AG09309 (cell line): ENCODE results near the gene LRRC4B.

Source experiments
- DNase-seq: peaks from one replicate; pipeline ENCODE4 v3.0.0-alpha.2; 2010; ENCODE audit warnings: low read depth
- H3K4me3 ChIP-seq: 2 replicates; pipeline ENCODE4 v1.5.1; 2011; ENCODE audit warnings: mild to moderate bottlenecking, low read depth, low read length, moderate library complexity; ENCODE audit not compliant: control insufficient read depth
- TF ChIP-seq, protein P1 (sequence below): IDR thresholded peaks from 2 replicates; pipeline ENCODE4 v1.5.1; 2011; ENCODE audit warnings: mild to moderate bottlenecking, low read depth, low read length, inconsistent platforms; ENCODE audit not compliant: insufficient read depth, control insufficient read depth; ENCODE audit errors: missing control alignments

The LRRC4B gene

DNA sequence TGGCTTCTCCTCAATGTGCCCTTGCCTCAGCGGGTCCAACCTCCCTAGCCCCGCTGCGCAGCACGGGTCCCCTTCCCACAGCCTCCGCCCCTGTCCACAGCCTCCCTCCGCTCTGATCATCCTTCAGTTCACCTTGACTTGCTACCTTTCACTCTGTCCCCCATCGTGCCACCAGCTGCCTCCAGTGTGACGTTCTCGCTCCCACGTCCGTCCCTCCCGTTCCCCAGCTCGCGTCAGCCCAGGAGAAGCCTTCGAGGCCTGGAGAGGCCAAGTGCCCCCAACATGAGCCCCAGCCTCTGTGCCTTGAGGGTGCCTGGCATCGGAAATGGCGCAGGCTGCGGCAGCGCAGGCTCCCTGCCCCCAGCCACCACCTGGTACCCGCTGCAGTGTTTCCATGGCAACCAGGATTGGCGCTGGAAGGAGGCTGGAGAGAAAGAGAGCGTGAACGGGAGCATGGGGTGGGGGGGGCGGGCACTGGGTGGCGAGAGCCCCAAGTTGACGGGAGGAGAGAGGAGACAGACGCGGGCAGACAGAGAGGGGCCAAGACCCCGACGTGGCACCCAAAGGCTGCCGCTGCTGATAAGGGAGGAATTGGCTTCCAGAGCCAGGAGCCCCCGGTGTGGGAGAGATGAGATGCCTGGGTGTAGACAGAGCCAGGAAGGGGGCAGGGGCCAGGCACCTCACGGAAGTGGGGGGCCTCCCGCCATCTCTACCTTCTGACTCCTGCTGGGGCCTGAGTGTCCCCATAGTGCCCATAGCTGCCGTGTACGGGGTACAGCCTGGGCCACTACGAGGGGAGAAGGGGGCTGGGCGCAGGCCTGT is 53.7 kb downstream of the LRRC4B start:
- TF ChIP-seq, protein P1, sequence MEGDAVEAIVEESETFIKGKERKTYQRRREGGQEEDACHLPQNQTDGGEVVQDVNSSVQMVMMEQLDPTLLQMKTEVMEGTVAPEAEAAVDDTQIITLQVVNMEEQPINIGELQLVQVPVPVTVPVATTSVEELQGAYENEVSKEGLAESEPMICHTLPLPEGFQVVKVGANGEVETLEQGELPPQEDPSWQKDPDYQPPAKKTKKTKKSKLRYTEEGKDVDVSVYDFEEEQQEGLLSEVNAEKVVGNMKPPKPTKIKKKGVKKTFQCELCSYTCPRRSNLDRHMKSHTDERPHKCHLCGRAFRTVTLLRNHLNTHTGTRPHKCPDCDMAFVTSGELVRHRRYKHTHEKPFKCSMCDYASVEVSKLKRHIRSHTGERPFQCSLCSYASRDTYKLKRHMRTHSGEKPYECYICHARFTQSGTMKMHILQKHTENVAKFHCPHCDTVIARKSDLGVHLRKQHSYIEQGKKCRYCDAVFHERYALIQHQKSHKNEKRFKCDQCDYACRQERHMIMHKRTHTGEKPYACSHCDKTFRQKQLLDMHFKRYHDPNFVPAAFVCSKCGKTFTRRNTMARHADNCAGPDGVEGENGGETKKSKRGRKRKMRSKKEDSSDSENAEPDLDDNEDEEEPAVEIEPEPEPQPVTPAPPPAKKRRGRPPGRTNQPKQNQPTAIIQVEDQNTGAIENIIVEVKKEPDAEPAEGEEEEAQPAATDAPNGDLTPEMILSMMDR, result no peak
- no peak for DNase-seq
- no peak overlapping the region for H3K4me3 ChIP-seq

DNA sequence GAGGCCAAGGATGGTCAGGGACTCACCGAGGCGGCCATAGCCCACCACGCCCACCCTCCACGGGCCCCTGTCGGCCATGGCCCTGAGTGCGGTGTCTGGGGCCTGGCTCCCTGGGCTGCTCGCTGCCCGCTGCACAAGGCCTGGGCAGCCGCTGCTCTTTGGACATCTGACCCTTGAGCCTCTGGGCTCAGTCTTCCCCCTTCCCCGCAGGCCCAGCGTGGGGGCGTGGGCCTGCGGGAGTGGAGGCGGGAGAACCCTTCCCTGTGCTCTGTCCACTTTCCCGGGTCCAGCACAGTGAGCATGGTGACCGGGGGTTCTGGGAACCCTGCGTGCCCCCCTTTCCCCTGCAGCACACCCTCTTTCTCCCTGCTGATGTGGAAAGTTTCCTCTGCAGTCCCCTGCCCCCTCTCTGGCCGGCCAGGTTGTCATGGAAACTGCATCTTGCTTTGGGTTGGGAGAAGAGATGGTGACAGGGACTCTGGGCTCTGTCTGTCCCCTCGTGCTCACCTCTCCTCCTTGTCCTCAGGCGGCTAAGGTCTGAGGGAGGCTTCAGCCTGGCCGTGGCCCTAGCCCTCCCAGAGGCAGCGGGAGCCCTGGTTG is 54.4 kb downstream of the LRRC4B start, which contains the start of gene ASPDH:
ASPDH (minus strand) TSS at position 168 of the 600 bp plus-strand sequence; CDS start at position 78, 90 bp downstream.
- TF ChIP-seq, protein P1, result no peak
- H3K4me3 ChIP-seq, result no peak within 1 kb of the TSS
- no peak for DNase-seq

DNA sequence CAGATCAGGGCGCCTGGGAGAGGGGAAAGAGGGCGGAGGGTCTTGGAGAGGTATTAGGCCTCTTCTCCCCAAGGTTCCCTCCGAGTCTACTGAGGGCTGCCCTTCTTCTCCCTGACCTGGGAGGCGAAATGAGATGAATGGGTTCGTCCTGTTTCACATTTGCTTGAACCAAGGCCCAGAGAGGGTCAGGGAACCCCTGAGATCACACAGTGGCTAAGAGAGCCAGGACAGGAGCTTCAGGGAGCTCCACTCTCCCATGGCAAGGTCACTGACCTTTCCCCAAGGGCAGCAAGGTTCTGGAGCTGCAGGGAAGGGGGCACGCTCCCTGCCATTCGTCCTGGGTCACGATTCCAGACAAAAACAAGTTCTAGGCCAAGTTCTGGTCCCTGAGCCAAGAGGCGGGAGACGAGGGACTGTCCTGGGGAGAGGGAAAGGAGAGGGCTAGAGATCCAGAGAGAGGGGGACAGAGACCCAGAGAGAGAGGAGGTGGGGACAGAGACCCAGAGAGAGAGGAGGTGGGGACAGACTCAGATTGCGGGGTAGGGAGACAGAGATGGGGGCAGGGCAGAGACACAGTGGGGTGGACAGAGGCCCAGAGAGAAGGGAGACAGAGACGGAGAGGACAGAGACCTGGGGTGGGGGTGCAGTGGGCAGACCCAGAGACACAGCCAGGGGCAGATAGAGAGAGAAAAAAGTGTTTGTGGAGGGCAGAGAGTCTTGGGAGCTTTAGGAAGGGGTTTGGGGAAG is 55.1 kb downstream of the LRRC4B start:
- no peak overlapping the region for H3K4me3 ChIP-seq
- DNase-seq, result no peak
- TF ChIP-seq, protein P1, result no peak

DNA sequence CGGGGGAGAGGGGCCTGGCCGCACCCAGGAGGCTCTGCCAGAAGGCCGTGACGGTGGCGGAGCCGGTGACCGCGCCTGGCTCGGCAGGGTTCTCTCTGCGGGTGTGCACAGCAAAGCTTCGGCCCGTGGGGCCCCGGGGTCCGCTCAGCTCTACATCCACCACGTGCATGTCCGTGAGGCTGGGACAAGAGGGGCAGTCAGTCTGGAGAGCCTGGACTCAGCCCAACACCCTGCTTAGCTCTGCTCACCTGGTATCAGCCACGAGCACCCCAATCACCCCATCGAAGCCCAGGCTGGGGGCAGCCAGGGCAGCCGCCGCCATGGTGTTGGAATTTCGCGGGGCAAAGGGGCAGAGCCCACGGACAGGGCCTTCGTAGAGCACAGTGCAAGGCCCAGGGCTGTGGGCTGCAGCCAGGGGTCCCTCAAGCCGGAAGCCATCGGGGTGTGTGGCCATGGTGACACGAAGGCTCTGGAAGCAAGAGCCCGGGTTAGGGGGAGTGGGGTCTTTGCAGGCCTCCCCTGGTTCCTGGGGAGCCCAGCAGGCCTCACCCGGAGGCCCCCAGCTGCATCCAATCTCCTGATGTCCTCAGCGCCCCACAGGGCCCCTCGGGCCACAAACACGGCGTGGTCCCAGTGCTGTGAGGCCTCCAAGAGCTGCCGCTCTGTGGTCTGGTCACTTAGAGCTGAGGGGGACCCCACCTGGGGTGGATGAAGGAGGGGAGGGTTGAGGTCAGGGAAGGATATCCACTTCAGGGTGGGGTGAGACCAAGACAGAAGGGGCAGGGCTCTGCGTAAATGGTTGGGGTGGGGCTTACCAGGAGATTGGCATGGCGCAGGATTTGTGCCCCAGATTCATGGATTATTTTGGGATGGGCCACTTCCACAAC is 55.9 kb downstream of the LRRC4B start:
- TF ChIP-seq, protein P1, result no peak
- no peak for DNase-seq
- no peak overlapping the region for H3K4me3 ChIP-seq

DNA sequence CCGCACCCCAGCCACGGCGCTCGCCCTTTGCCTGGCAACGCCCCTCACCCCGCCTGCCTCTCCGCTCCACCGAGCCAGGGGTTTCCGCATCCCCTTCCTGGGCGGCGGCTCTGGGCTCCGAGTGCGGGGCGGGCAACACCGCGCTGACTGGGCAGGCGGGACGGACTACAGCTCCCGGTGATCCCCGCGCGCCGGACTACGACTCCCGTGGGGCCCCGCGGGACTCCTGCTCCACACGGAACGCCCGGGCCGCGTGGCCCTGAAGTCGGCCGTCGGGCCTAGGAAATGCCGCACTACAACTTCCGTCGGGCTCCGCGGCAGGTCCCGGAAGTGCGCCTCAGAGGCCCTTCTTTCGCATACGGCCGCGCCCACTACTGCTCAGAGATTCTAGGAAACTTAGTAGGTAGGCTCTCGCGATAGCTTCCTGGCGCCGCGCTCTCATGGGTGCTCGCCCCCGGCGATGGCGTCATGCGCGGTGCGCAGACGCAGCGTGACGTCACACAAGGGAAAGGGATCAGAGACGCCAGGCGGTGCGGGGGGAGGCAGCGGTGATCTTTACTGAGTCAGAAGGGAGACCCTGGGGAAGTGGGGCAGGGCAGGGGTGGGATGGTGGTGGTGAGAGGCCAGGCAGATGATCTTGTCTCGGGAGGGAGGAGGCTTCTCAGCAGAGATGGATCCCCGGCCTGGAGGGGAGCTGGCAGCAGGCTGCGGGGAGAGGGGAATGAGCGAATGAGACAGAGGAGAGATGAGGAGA is 57.0 kb downstream of the LRRC4B start, which contains the start of gene JOSD2:
JOSD2 (minus strand) TSS at position 123 of the 754 bp plus-strand sequence. CDS start 760 bp downstream, outside the sequence.
- peak; percentile 94 for DNase-seq
- TF ChIP-seq, protein P1, result no peak
- peak within 1 kb of the TSS; percentile 70 for H3K4me3 ChIP-seq

DNA sequence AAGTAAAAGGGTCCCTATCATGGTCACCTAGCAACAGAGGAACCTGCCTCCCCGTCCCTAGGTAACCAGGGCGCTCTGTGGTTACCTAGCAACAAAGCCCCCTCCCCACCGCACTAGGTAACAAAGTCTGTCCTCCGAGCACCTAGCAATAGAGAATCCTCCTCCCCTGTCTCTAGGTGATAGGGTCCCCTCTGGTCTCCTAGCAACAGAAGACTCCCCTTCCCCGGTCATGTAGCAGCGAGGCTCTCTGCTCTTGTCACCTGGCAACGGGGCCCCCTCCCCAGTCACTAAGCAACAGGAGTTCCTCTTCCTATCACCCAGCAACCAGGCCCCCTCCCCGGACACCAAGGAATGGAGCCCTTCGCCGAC is 57.6 kb downstream of the LRRC4B start:
- DNase-seq, result no peak
- H3K4me3 ChIP-seq, result peak overlapping the region; percentile 70
- TF ChIP-seq, protein P1, result no peak
